ENCODE results near the gene HSPG2. TPM values are rescaled to one million over a fixed set of nuclear protein-coding genes. Genes with fewer than 3 reads are reported as not detected.

HSPG2 gene
- total and polyA plus RNA-seq, 9 of the 15 experiments (the other 6 are each of a cell fraction or from before 2014, with no cell fraction given): 0.14 to 160 (median 15.7) TPM

DNA sequence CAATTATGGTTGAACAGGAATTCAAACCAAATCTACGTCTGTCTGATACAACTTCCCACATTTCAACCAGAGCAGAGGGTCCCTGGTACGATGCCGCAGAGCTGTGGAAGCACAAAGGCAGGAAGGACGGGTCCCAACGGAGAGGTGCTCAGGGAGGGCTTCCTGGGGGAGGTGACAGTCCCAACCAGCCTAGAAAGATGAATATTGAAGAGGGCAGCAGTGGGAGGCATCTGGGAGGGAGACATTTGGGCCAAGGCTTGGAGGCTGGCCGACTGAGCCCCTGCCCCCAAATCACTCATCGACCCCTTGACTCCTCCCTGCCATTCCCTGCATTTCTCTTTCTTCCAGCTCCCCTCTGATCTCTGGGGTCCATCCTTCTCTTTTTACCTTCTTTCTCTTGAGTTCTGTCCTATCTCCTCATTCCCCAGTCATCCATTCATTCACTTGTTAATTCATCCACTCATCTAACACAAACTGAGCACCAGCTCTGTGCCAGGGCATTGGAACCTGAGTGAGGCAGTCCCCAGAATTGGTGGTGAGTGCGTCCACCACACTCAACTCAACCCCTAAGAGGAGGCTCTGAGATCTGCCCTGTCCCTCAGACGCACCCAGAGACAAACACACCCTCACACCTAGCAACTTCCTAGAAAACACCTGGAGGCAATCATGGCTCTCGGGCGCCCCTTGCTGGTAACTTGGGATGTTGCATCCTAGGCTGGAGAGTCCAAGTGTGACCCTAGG lies 26.5 kb upstream of the HSPG2 start (continued):
- TF ChIP-seq ZSCAN32 (CRISPR knock-in tag; IDR thresholded peaks at IDR 0.05): no peak
- peak; percentile 90 for TF ChIP-seq CC2D1A (IDR thresholded peaks at IDR 0.05)
- TF ChIP-seq, protein P1, sequence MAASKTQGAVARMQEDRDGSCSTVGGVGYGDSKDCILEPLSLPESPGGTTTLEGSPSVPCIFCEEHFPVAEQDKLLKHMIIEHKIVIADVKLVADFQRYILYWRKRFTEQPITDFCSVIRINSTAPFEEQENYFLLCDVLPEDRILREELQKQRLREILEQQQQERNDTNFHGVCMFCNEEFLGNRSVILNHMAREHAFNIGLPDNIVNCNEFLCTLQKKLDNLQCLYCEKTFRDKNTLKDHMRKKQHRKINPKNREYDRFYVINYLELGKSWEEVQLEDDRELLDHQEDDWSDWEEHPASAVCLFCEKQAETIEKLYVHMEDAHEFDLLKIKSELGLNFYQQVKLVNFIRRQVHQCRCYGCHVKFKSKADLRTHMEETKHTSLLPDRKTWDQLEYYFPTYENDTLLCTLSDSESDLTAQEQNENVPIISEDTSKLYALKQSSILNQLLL (CRISPR knock-in tag; IDR thresholded peaks at IDR 0.05; ENCODE audit: borderline replicate concordance): no peak
- no peak for TF ChIP-seq ZNF408 (CRISPR knock-in tag; IDR thresholded peaks at IDR 0.05; ENCODE audit: low read depth)
- TF ChIP-seq ATF7 (IDR thresholded peaks at IDR 0.05): no peak
- no peak for TF ChIP-seq NRF1 (conservative IDR thresholded peaks at IDR 0.05 in 1 of 2, IDR thresholded peaks at IDR 0.05 in 1 of 2)
- TF ChIP-seq ZNF184 (CRISPR knock-in tag; IDR thresholded peaks at IDR 0.05): no peak
- TF ChIP-seq KDM5B (IDR thresholded peaks at IDR 0.05; ENCODE audit: insufficient replicate concordance, low read depth, low read length): no peak
- TF ChIP-seq, protein P2, sequence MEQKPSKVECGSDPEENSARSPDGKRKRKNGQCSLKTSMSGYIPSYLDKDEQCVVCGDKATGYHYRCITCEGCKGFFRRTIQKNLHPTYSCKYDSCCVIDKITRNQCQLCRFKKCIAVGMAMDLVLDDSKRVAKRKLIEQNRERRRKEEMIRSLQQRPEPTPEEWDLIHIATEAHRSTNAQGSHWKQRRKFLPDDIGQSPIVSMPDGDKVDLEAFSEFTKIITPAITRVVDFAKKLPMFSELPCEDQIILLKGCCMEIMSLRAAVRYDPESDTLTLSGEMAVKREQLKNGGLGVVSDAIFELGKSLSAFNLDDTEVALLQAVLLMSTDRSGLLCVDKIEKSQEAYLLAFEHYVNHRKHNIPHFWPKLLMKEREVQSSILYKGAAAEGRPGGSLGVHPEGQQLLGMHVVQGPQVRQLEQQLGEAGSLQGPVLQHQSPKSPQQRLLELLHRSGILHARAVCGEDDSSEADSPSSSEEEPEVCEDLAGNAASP (IDR thresholded peaks at IDR 0.05): no peak
- TF ChIP-seq, protein P3, sequence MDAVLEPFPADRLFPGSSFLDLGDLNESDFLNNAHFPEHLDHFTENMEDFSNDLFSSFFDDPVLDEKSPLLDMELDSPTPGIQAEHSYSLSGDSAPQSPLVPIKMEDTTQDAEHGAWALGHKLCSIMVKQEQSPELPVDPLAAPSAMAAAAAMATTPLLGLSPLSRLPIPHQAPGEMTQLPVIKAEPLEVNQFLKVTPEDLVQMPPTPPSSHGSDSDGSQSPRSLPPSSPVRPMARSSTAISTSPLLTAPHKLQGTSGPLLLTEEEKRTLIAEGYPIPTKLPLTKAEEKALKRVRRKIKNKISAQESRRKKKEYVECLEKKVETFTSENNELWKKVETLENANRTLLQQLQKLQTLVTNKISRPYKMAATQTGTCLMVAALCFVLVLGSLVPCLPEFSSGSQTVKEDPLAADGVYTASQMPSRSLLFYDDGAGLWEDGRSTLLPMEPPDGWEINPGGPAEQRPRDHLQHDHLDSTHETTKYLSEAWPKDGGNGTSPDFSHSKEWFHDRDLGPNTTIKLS (IDR thresholded peaks at IDR 0.05; ENCODE audit: borderline replicate concordance, low read depth): no peak
- no peak for TF ChIP-seq ETV6 (IDR thresholded peaks at IDR 0.05; ENCODE audit: borderline replicate concordance in 1 of 2, low read depth in 2 of 2, low read length in 1 of 2)
- TF ChIP-seq ETV6 (CRISPR knock-in tag; IDR thresholded peaks at IDR 0.05; ENCODE audit: borderline replicate concordance): no peak
- peak; percentile 29; the same call in 1 of the 2 replicates for TF ChIP-seq DPF2 (IDR thresholded peaks at IDR 0.05)
- TF ChIP-seq DNMT1 (IDR thresholded peaks at IDR 0.05): peak; percentile 39; the same call in 1 of the 2 replicates
- no peak for TF ChIP-seq NUFIP1 (IDR thresholded peaks at IDR 0.05; ENCODE audit: partially characterized antibody)
- TF ChIP-seq, protein P4, sequence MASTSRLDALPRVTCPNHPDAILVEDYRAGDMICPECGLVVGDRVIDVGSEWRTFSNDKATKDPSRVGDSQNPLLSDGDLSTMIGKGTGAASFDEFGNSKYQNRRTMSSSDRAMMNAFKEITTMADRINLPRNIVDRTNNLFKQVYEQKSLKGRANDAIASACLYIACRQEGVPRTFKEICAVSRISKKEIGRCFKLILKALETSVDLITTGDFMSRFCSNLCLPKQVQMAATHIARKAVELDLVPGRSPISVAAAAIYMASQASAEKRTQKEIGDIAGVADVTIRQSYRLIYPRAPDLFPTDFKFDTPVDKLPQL (IDR thresholded peaks at IDR 0.05; ENCODE audit: extremely low read depth, insufficient read length): no peak
- no peak for TF ChIP-seq WHSC1 (IDR thresholded peaks at IDR 0.05; ENCODE audit: low read length)
- no peak for TF ChIP-seq ZNF282 (CRISPR knock-in tag; IDR thresholded peaks at IDR 0.05)
- TF ChIP-seq TEAD4 (IDR thresholded peaks at IDR 0.05; ENCODE audit: low read length): no peak; the same call in 1 of the 2 replicates
- TF ChIP-seq TEAD4 (CRISPR knock-in tag; IDR thresholded peaks at IDR 0.05; ENCODE audit: borderline replicate concordance): no peak
- peak; percentile 22; the same call in 1 of the 2 replicates for TF ChIP-seq SOX6 (IDR thresholded peaks at IDR 0.05)
- no peak for TF ChIP-seq MAFG (tag; conservative IDR thresholded peaks at IDR 0.05)
- TF ChIP-seq HNRNPK (IDR thresholded peaks at IDR 0.05; ENCODE audit: low read depth, low read length, poor library complexity, severe bottlenecking): no peak
- no peak for TF ChIP-seq HNRNPL (IDR thresholded peaks at IDR 0.05; ENCODE audit: low read depth, low read length)
